ENCODE results near the gene AFF3.

- TF ChIP-seq, protein P1, sequence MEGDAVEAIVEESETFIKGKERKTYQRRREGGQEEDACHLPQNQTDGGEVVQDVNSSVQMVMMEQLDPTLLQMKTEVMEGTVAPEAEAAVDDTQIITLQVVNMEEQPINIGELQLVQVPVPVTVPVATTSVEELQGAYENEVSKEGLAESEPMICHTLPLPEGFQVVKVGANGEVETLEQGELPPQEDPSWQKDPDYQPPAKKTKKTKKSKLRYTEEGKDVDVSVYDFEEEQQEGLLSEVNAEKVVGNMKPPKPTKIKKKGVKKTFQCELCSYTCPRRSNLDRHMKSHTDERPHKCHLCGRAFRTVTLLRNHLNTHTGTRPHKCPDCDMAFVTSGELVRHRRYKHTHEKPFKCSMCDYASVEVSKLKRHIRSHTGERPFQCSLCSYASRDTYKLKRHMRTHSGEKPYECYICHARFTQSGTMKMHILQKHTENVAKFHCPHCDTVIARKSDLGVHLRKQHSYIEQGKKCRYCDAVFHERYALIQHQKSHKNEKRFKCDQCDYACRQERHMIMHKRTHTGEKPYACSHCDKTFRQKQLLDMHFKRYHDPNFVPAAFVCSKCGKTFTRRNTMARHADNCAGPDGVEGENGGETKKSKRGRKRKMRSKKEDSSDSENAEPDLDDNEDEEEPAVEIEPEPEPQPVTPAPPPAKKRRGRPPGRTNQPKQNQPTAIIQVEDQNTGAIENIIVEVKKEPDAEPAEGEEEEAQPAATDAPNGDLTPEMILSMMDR (conservative IDR thresholded peaks at IDR 0.05 in 1 of 2, IDR thresholded peaks at IDR 0.05 in 1 of 2; ENCODE audit: extremely low read depth in 1 of 2, insufficient read depth in 1 of 2, low read depth in 1 of 2, low read length in 2 of 2), result no peak
- no peak for TF ChIP-seq EZH2 (IDR thresholded peaks at IDR 0.05; ENCODE audit: borderline replicate concordance, low read length)
Observed at GRCh38 chr2:99878581-99879350, 263.6 kb downstream of the AFF3 start.

Measured in mammary epithelial cell (primary cell).